K562 (cell line): ENCODE data around the gene EEF1A1. TPM values are rescaled to one million over a fixed set of nuclear protein-coding genes. Genes with fewer than 3 reads are reported as not detected.

Source experiments
- ATAC-seq: fragments of 200-7000 bp; cut with Tn5 transposase; 3 replicates; pipeline ENCODE4 v1.9.1; 2020; ENCODE audit warnings: moderate library complexity
- BruUV-seq: library from RNA; stranded (reverse); fragments of 400-500 nt; replicated peaks from 2 replicates; lab custom pipeline; 2021; lab: Mats Ljungman, UMichigan
- CTCF ChIA-PET: fragments of 300-600 bp; formaldehyde crosslinking; extraction: SDS; loops from one replicate; lab custom pipeline; 2021; ENCODE audit warnings: low intra/inter-chr PET ratio; lab: Yijun Ruan, JAX
- POLR2A ChIA-PET: fragments of 300-600, 350-650 bp; sonication (Branson Sonifier 250); formaldehyde crosslinking; extraction: SDS; loops from one replicate; lab custom pipeline; 2021; ENCODE audit warnings: antibody characterized with exemption, inconsistent platforms; lab: Yijun Ruan, JAX
- DNase-seq, 4 experiments: peaks; one replicate each; pipeline versions ENCODE4 v3.0.0 to v3.0.0-alpha.2; 2011 to 2018; ENCODE audit warnings: low spot score in 3 of 4, mixed read lengths in 3 of 4; ENCODE audit errors: extremely low read depth in 1 of 4
- FAIRE-seq: peaks from 2 replicates; lab custom pipeline; 2011; peaks lifted over from hg19 to GRCh38; lab: Jason Lieb, UNC
- H2AFZ ChIP-seq: 2 replicates; pipeline ENCODE4 v1.6.0; 2011; ENCODE audit warnings: low read depth, low read length, control low read depth, inconsistent platforms
- H3K27ac ChIP-seq: fragments of 200-600 bp; 3 replicates; pipeline ENCODE4 v1.8.0; 2011; ENCODE audit warnings: low read depth, mild to moderate bottlenecking, control low read depth, inconsistent platforms, low read length, moderate library complexity, mixed read lengths; ENCODE audit errors: extremely low read depth
- H3K27me3 ChIP-seq, 2 experiments: fragments of 300-600 bp in 1 of 2; 2 replicates in 1 of 2; 3 replicates in 1 of 2; pipeline versions ENCODE4 v1.6.0 to v1.8.0; 2011; ENCODE audit warnings: inconsistent platforms in 2 of 2, low read length in 2 of 2, mild to moderate bottlenecking in 1 of 2, mixed read lengths in 1 of 2, moderate library complexity in 1 of 2; ENCODE audit not compliant: control insufficient read depth in 2 of 2, insufficient read depth in 2 of 2
- H3K36me3 ChIP-seq: fragments of 300-600 bp; 3 replicates; pipeline ENCODE4 v1.8.0; 2011; ENCODE audit warnings: mild to moderate bottlenecking, low read length, inconsistent platforms; ENCODE audit not compliant: control insufficient read depth, insufficient read depth
- H3K4me1 ChIP-seq, 2 experiments: fragments of 200-600 bp in 1 of 2; replicated peaks in 1 of 2; 2 replicates in 1 of 2; 3 replicates in 1 of 2; pipeline versions ENCODE4 v1.5.1 to v1.8.0; 2011; ENCODE audit warnings: inconsistent platforms in 2 of 2, low read length in 2 of 2, mild to moderate bottlenecking in 1 of 2, mixed read lengths in 1 of 2, moderate library complexity in 1 of 2; ENCODE audit not compliant: control insufficient read depth in 2 of 2, insufficient read depth in 2 of 2
- H3K4me2 ChIP-seq: 2 replicates; pipeline ENCODE4 v1.6.1; 2011; ENCODE audit warnings: low read length, control low read depth, inconsistent platforms, mixed read lengths; ENCODE audit not compliant: insufficient read depth
- H3K4me3 ChIP-seq: fragments of 200-600 bp; sonication (generic), shearing (Covaris generic); 2 replicates; pipeline ENCODE4 v1.5.1; 2016; ENCODE audit warnings: control low read depth, inconsistent platforms
- H3K79me2 ChIP-seq: fragments of 200-600 bp; 3 replicates; pipeline ENCODE4 v1.8.0; 2011; ENCODE audit warnings: low read length, inconsistent platforms; ENCODE audit not compliant: control insufficient read depth, insufficient read depth
- H3K9ac ChIP-seq, 2 experiments: 2 replicates each; pipeline versions ENCODE4 v1.6.0 to v1.6.1; 2011; ENCODE audit warnings: low read depth in 2 of 2, low read length in 2 of 2, control low read depth in 1 of 2, inconsistent platforms in 1 of 2, mild to moderate bottlenecking in 1 of 2, mixed read lengths in 1 of 2; ENCODE audit not compliant: insufficient read depth in 1 of 2
- H3K9me1 ChIP-seq: one replicate; pipeline ENCODE4 v1.6.0; 2011; ENCODE audit warnings: inconsistent platforms, mild to moderate bottlenecking, low read length, moderate library complexity; ENCODE audit not compliant: control insufficient read depth, insufficient read depth
- H3K9me3 ChIP-seq: replicated peaks from 2 replicates; pipeline ENCODE4 v1.5.1; 2011; ENCODE audit warnings: low read depth, low read length, inconsistent platforms; ENCODE audit not compliant: control insufficient read depth, insufficient read depth
- H4K20me1 ChIP-seq: replicated peaks from 2 replicates; pipeline ENCODE4 v1.6.1; 2011; ENCODE audit warnings: low read length, inconsistent platforms, mixed read lengths; ENCODE audit not compliant: control insufficient read depth, insufficient read depth
- BCL6 ChIP-seq: fragments of 250-450 bp; sonication (Bioruptor Pico); IDR thresholded peaks from 2 replicates; pipeline ENCODE4 v1.4.0; 2020
- BRD4 ChIP-seq: fragments of 200-600 bp; sonication (generic); IDR thresholded peaks from 2 replicates; pipeline ENCODE4 v1.6.1; 2017; ENCODE audit warnings: inconsistent platforms
- ETS2 ChIP-seq: IDR thresholded peaks from 2 replicates; pipeline ENCODE4 v1.6.1; 2016; ENCODE audit warnings: borderline replicate concordance, missing genetic modification characterization, mild to moderate bottlenecking, moderate library complexity, missing compliant biosample characterization; ENCODE audit not compliant: poor library complexity, severe bottlenecking
- MIER1 ChIP-seq: fragments of 450-650 bp; IDR thresholded peaks from 2 replicates; pipeline ENCODE4 v1.6.1; 2016; ENCODE audit warnings: antibody characterized with exemption, mild to moderate bottlenecking, low read depth
- SMAD3 ChIP-seq: fragments of 450-650 bp; formaldehyde crosslinking; conservative IDR thresholded peaks from 2 replicates; pipeline ENCODE4 v1.4.0; 2020; ENCODE audit warnings: mild to moderate bottlenecking
- TFE3 ChIP-seq: fragments of 450-650 bp; formaldehyde crosslinking; IDR thresholded peaks from 2 replicates; pipeline ENCODE4 v1.4.0; 2020; ENCODE audit warnings: mild to moderate bottlenecking, mixed read lengths
- ZNF23 ChIP-seq: fragments of 250-450 bp; sonication (Bioruptor Pico); IDR thresholded peaks from 2 replicates; pipeline ENCODE4 v1.4.0; 2020; ENCODE audit warnings: mild to moderate bottlenecking
- ZNF57 ChIP-seq: fragments of 450-650 bp; formaldehyde crosslinking; IDR thresholded peaks from 2 replicates; pipeline ENCODE4 v1.4.0; 2020; ENCODE audit warnings: mild to moderate bottlenecking, moderate library complexity
- ZNF583 ChIP-seq: fragments of 250-450 bp; sonication (Bioruptor Pico); IDR thresholded peaks from 2 replicates; pipeline ENCODE4 v1.4.0; 2020
- ZSCAN32 ChIP-seq: fragments of 450-650 bp; formaldehyde crosslinking; IDR thresholded peaks from 2 replicates; pipeline ENCODE4 v1.4.0; 2020; ENCODE audit warnings: mild to moderate bottlenecking, moderate library complexity
- WGBS: fragments of 100-300 bp; shearing (Covaris generic); methylation state at CpG from one replicate; pipeline ENCODE4 v1.1.6; 2016; ENCODE audit warnings: low coverage, mixed read lengths; ENCODE audit not compliant: insufficient coverage; ENCODE audit errors: missing lambda C conversion rate; 5-methylcytosine and 5-hydroxymethylcytosine counted together
- in situ Hi-C: fragments of 300-500 bp; cut with MboI; formaldehyde crosslinking; loops from 4 replicates; pipeline ENCODE4 v1.15.0; 2018; ENCODE audit warnings: inconsistent platforms, mixed read lengths
- intact Hi-C: fragments of 100-400 bp; cut with micrococcal nuclease; formaldehyde crosslinking; loops from 2 replicates; pipeline ENCODE4 v1.14.2; 2022
- polyA plus RNA-seq, 8 experiments: library from polyadenylated mRNA; depleted of rRNA in 4 of 8; stranded (reverse) in 5 of 8; unstranded in 3 of 8; fragments of >200 nt; fragmentation: Nextera tagmentation in 2 of 8; fragmentation: Illumina TruSeq in 1 of 8; extraction: Ambion mirVana in 2 of 8; extraction: Trizol in 1 of 8; gene quantifications; 2 replicates each; pipeline versions ENCODE4 v1.2.1 to v1.2.3, GENCODE V29; 2011 to 2014; ENCODE audit warnings: inconsistent platforms in 1 of 8, missing spikeins in 1 of 8
- total RNA-seq, 7 experiments: library from RNA; depleted of rRNA in 6 of 7; stranded (reverse); fragments of >200 nt in 6 of 7; fragmentation: Illumina TruSeq in 2 of 7; extraction: Trizol in 2 of 7; gene quantifications; 2 replicates each; pipeline versions ENCODE4 v1.2.1 to v1.2.3, GENCODE V29; 2011 to 2021; ENCODE audit warnings: low replicate concordance in 1 of 7
- TF ChIP-seq, protein P1 (sequence below): IDR thresholded peaks from 2 replicates; pipeline ENCODE4 v1.6.1; 2012; ENCODE audit warnings: low read depth, low read length, improper control_type of control experiment, borderline replicate concordance
- TF ChIP-seq, protein P2 (sequence below): fragments of 450-650 bp; formaldehyde crosslinking; IDR thresholded peaks from 2 replicates; pipeline ENCODE4 v1.4.0; 2020; ENCODE audit warnings: mild to moderate bottlenecking, moderate library complexity

The EEF1A1 gene
- total and polyA plus RNA-seq, 9 of the 15 experiments (the other 6 are each of a cell fraction or from before 2014, with no cell fraction given): 6,453 to 17,323 (median 11,082) TPM

DNA sequence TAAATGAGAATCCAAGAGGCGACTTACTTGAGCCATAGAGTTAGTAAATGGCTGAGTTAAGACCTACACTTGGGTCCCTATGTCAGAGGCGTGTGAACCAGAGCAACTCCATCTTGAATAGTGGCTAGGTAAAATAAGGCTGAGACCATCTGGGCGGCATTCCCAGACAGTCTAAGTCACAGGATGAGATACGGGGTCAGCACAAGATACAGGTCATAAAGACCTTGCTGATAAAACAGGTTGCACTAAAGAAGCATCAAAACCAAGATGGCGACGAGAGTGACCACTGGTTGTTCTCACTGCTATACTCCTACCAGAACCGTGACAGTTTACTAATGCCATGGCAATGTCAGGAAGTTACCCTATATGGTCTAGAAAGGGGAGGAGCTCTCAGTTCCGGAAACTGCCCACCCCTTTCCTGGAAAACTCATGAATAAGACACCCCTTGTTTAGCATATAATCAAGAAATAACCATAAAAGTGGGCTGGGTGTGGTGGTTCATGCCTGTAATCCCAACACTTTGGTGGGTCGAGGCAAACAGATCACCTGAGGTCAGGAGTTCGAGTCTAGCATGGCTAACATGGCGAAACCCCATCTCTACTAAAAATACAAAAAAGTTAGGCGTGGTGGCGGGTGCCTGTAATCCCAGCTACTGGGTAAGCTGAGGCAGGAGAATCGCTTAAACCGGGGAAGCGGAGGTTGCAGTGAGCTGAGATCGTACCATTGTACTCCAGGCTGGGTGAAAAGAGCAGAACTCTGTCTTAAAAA, 43.9 kb upstream of the EEF1A1 start:
- Histone ChIP-seq H3K4me2 (peak overlapping the region; percentile 65), H3K27ac (peak overlapping the region; percentile 82), H3K79me2 (no peaks in the 10 kb centered on the region), H3K9me1 (no peaks in the 10 kb centered on the region), H2AFZ (peak overlapping the region; percentile 87), H3K36me3 (no peaks in the 10 kb centered on the region), H3K9me3 (no peaks in the 10 kb centered on the region), H3K9ac (peak overlapping the region; percentile 60 to 77; a peak in 3 of 4 replicates), H3K4me1 (peaks cover 4 to 19% of the 10 kb centered on the region in 2 experiments; a peak in 4 of 5 replicates), H3K27me3 (no peaks in the 10 kb centered on the region), H3K4me3 (peak overlapping the region; percentile 12; the same call in 1 of the 2 replicates), H4K20me1 (no peaks in the 10 kb centered on the region)
- DNase-seq: peak; percentile 32 to 92 (median 50)
- intact Hi-C loops (loop anchor here (1.0 kb wide), 2 partner anchors 16 to 43 kb away; partner anchors contain the start of gene EEF1A1), in situ Hi-C loops (no loop called here)
- CTCF ChIA-PET: interaction anchor here (0.6 kb wide), 1 partner anchor 43 kb away, joined by 3 read pairs; no protein-coding TSS in a partner anchor
- POLR2A ChIA-PET: interaction anchor here (0.7 to 4.3 kb wide), 8 partner anchors 13 to 52 kb away, joined by 3 to 24 read pairs (median 5); partner anchors contain the start of gene EEF1A1
- BruUV-seq: no TSS peak
- peak; percentile 95 for FAIRE-seq
- peak; percentile 94 for ATAC-seq
- 43% methylated on average over 17 of the region's 17 CpGs for WGBS
- TF ChIP-seq ZSCAN32 (peak; percentile 93), BRD4 (peak; percentile 75; the same call in 1 of the 2 replicates), ETS2 (tag) (peak; percentile 98), BCL6 (peak; percentile 99), TFE3 (CRISPR knock-in tag) (peak; percentile 76), MIER1 (peak; percentile 24; the same call in 1 of the 2 replicates), ZNF583 (peak; percentile 100), ZNF57 (CRISPR knock-in tag) (peak; percentile 95), ZNF23 (peak; percentile 87), SMAD3 (CRISPR knock-in tag) (peak; percentile 99)
- TF ChIP-seq, protein P1, sequence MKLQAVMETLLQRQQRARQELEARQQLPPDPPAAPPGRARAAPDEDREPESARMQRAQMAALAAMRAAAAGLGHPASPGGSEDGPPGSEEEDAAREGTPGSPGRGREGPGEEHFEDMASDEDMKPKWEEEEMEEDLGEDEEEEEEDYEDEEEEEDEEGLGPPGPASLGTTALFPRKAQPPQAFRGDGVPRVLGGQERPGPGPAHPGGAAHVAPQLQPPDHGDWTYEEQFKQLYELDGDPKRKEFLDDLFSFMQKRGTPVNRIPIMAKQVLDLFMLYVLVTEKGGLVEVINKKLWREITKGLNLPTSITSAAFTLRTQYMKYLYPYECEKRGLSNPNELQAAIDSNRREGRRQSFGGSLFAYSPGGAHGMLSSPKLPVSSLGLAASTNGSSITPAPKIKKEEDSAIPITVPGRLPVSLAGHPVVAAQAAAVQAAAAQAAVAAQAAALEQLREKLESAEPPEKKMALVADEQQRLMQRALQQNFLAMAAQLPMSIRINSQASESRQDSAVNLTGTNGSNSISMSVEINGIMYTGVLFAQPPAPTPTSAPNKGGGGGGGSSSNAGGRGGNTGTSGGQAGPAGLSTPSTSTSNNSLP: peak; percentile 30; the same call in 1 of the 2 replicates
- TF ChIP-seq, protein P2, sequence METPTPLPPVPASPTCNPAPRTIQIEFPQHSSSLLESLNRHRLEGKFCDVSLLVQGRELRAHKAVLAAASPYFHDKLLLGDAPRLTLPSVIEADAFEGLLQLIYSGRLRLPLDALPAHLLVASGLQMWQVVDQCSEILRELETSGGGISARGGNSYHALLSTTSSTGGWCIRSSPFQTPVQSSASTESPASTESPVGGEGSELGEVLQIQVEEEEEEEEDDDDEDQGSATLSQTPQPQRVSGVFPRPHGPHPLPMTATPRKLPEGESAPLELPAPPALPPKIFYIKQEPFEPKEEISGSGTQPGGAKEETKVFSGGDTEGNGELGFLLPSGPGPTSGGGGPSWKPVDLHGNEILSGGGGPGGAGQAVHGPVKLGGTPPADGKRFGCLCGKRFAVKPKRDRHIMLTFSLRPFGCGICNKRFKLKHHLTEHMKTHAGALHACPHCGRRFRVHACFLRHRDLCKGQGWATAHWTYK: peak; percentile 100
